HT-29 (cell line): ENCODE results near the gene TEDC2. TPM values are rescaled to one million over a fixed set of nuclear protein-coding genes. Genes with fewer than 3 reads are reported as not detected.
"Not testable (repeated sequence)": the region's sequence is repeated elsewhere in the genome, so short reads cannot be mapped to it uniquely, and the experiment has no call there.

Experiments
- DNase-seq: peaks from one replicate; pipeline ENCODE4 v3.0.0-alpha.2; 2015; ENCODE audit warnings: low spot score
- total RNA-seq: library from RNA; depleted of rRNA; stranded (reverse); fragments of >200 nt; shearing (Covaris generic); gene quantifications from 2 replicates; pipeline ENCODE4 v1.2.3, GENCODE V29; 2014

Gene TEDC2
- total RNA-seq, 1 experiment from 2014 or later: 53.8 TPM

DNA sequence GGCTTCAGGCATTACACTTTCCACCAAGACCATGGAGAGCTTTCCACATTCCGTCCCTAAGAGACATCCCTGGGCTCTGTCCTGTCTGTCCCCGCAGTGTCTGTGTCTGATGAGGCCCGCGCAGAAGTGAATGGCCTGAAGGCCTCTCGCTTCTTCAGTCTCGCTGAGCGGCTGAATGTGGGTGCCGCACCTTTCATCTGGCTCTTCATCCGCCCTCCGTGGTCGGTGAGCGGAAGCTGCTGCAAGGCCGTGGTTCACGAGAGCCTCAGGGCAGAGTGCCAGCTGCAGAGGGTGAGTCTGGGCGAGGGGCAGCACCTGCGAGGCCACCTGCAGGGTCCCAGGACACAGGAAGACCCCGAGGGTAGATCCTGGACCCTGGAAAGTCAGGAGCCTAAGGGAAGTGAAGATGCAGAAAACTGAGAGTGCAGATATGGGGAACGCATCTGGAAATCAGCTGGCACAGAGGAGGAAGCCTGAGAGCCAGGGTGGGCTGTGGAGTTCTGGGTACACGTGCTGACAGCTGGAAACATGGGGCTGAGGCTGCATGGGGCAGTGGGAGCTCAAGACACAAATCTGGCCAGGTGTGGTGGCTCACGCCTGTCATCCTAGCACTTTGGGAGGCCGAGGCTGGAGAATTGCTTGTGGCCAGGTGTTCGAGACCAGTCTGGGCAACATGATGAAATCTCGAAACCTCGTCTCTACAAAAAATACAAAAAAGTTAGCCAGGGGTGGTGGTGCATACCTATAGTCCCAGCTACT, 22.7 kb upstream of the TEDC2 start:
- DNase-seq: no peak

GRCh38 chr16:2438121-2438520, 21.8 kb upstream of the TEDC2 start:
- no peak for DNase-seq

DNA sequence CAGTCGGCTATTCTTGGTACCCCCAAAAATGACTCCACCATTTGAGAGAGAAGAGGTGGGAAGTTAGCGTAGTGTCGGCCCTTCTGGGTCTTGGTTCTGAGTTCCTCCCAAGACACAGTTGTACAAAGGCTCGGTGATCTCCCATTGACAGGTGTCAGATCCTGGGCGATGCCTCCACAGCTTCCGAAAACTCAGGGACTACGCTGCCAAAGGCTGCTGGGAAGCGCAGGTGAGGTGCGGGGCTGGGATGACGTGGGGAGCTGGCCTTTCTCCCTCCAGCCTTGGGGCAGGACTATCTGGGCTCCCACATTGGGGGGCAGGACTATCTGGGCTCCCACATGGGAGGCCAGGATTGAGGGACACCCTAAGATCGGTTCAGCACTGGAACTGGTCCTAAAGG, 20.3 kb upstream of the TEDC2 start:
- no peak for DNase-seq

GRCh38 chr16:2441143-2441804, 18.6 kb upstream of the TEDC2 start:
- DNase-seq: not testable (repeated sequence)

DNA sequence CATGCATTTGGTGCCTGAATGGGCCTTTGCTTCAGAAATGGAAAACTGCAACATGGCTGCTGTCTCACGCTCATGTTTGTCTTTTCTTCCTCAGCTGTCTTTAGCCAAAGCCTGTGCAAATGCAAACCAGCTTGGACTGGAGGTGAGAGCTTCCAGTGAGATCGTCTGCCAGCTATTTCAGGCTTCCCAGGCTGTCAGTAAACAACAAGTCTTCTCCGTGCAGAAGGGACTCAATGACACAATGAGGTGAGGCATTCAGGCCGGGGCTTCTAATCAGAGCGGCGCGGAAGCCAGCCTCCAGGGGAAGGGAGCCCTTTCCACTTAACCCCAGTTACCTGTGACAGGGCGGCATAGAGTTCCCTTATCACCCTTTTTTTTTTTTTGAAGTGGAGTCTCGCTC, 16.4 kb upstream of the TEDC2 start:
- DNase-seq: no peak

DNA sequence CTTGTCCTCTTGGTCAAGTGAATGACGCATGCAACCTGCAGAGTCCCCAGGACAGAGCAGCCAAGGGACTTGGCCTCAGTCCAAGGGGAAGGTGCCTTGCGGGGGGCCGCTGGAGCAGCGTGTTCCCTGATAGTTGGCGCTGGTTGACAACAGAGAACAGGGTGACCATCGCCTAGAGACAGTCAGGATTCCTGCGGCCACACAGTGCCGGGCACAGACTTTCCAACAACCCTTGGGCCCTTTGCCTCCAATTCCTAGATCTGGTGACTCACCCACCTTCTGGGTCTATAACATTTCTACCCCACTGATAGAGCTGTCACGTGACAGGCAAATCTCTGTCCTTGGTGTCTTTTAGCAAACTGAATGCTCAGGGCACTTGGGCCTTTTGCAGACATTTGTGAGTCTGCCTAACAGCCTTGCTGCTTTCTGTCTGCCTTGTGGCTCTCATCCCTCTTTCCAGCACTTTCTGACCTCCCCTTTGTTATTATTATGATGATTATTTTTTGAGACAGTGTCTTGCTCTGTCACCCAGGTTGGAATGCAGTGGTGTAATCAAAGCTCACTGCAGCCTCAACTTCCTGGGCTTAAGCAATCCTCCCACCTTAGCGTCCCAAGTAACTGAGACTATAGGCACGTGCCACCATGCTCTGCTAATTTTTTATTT, 11.9 kb upstream of the TEDC2 start:
- DNase-seq: no peak

DNA sequence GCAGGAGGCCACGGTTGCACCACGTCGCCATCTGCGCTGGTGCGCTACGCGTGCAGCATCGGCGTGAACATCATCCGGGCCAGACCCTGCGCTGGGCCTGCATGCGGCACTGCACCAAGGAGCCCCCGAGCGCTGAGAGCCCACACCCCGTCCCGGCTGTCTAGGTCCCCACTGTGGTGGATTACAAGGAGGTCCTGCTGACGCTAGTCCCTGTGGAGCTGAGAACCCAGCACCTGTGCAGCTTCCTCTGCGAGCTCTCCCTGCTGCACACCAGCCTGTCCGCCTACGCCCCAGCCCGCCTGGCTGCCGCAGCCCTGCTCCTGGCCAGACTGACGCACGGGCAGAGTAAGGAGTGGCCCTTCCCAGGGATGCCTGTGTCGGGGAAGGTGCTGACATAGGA, 10.8 kb upstream of the TEDC2 start:
- DNase-seq: no peak

- no peak for DNase-seq
Observed at GRCh38 chr16:2450535-2450934, 9.4 kb upstream of the TEDC2 start.

GRCh38 chr16:2450975-2451381, 8.9 kb upstream of the TEDC2 start:
- no peak for DNase-seq

DNA sequence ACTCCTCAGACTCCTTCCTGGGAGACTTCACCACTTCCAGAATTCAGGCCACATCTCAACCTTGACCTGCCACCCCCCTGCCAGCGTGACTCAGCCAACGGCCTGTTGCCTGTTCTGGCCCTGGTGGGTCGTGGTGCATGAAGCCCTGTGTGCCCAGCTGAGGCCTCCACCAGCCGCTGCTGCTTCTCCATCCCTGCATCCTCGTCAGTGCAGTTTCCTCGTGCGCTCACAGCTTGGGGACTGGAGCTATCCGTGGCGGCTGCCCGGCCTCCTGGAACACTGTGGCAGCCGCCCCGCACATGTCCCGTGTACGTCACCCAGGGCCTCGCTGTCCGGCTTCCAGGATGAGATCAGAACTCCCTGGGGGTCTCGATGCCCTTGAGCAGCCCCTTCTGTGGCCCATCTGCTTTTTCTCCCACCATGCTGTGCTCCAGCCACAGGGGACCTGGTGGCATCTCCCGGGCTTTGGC, 8.0 kb upstream of the TEDC2 start:
- DNase-seq: no peak

- no peak for DNase-seq
Observed at GRCh38 chr16:2452650-2453049, 7.3 kb upstream of the TEDC2 start.

DNA sequence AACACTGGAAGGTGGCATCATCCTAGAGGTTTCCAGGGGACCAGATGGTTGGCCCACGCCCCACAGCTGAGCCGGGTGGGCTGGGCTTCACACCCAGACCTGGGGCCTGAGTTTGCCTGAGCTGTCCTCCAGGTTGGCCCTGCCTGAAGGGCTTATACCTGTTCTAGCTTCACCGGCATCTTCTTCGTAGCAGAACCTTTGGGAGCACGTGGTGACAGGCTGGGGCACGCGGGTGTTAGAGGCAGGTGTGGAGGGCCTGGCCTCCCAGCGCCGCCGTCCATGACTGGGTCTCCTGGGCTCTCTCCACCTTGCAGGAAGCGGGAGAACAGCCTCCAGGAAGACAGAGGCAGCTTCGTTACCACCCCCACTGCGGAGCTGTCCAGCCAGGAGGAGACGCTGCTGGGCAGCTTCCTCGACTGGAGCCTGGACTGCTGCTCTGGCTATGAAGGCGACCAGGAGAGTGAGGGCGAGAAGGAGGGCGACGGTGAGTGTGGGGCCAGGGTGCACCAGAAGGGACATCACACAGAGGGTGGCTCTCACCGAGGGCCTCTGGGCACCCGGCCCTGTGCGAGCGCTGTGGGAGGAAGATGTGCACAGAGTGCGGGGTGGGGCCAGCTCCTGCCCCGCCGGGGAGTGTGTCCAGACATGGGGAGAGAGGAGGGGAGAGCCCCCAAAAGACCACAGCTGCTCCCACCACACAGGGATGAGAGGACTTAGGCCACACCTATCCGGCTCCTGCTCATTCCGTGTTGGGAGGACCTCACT, 4.6 kb upstream of the TEDC2 start:
- DNase-seq: no peak

DNA sequence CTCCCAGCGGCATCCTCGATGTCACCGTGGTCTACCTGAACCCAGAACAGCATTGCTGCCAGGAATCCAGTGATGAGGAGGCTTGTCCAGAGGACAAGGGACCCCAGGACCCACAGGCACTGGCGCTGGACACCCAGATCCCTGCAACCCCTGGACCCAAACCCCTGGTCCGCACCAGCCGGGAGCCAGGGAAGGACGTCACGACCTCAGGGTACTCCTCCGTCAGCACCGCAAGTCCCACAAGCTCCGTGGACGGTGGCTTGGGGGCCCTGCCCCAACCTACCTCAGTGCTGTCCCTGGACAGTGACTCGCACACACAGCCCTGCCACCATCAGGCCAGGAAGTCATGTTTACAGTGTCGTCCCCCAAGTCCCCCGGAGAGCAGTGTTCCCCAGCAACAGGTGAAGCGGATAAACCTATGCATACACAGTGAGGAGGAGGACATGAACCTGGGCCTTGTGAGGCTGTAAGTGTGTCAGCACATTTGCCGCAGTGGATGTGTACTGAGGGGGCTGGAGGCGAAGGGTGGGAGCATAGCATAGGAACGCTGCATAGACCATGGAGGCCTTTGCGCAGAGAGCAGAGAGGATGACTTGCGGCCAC, 3.3 kb upstream of the TEDC2 start:
- DNase-seq: no peak

GRCh38 chr16:2457267-2457666, 2.6 kb upstream of the TEDC2 start:
- no peak for DNase-seq

GRCh38 chr16:2457946-2458345, 2.0 kb upstream of the TEDC2 start:
- DNase-seq: no peak

DNA sequence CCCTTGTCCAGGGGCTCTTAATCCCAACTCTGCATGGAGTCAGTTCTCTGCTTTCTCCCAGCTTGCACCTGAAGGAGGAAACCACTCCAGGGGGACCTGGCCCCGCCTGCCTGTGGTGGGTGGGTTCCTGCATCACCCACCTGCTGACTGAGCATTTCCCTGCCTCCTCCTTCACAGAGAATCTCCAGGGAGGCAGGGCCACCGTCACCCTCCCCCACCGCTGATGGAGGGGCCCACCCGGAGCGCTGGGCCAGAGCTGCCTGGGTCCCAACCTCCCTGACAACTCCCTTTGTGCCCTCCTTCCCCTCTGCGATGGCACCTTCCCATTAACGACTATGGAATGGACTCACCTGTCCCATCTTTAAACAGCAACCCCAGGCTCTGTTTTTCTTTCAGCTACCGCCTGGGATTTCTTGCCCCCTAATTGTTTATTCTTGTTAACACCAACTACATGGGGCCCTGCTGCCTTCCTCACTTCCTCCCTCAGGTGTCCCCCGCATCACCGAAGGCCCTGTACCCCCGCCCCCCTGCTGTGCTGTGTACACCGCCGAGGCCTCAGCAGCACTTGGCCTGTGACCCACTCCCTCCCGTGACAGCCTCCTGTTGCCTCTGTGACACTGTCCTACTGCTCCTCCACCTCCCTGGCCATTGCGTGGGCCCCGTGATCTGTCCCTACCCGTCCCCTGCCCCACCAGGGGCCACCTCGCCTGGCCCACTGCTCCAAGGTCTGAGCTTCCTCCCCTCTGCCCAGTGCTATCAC, 842 bp upstream of the TEDC2 start:
- DNase-seq: peak; percentile 31

DNA sequence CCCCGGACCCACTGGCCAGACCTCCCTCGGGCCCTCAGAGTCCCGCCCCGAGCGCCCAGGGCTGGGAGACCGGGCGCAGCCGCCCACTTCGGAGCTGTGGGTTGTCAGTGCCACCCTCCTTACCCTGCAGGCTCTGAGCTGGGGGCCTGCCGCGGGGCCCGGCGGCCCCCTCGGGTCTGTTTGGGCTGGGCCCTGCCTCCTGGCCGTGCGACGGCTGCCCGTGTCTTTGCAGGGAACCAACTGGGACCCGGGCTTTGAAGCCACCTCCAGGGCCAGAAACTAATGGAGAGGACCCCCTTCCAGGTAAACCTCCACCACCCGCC, 443 bp downstream of the TEDC2 start:
- DNase-seq: no peak

GRCh38 chr16:2460916-2461315, 1.0 kb downstream of the TEDC2 start:
- DNase-seq: no peak

DNA sequence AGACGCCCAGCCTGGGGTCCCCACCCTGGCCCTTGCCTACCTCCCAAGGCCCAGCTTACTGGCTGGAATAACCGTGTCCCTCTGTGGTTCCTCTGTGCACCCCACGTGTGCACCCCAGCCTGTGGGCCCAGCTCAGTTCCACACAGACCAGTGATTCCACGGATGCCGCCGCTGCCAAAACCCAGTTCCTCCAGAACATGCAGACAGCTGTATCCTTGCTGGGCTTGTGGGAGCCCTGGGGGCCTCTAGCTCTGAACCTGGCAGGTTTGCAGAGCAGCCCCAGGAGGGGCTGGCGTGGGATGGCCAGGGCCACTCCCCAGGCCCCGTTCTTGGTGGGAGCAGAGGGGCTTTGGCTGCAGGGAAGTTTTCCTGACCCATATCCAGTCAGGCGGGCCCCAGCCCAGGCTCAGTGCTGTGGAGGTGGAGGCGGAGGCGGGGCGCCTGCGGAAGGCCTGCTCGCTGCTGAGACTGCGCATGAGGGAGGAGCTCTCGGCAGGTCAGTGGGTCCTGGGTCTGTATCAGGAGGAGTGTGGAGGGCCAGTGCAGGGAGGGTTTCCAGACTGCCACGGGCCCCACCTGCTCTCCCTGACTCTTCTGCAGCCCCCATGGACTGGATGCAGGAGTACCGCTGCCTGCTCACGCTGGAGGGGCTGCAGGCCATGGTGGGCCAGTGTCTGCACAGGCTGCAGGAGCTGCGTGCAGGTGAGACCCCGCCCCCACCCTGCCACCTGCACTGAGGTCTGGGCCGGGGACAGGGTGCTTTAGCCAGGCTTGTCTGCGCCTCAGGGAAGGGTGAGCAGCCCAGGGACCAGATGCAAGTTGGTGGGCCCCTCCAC, 2.3 kb downstream of the TEDC2 start:
- no peak for DNase-seq

DNA sequence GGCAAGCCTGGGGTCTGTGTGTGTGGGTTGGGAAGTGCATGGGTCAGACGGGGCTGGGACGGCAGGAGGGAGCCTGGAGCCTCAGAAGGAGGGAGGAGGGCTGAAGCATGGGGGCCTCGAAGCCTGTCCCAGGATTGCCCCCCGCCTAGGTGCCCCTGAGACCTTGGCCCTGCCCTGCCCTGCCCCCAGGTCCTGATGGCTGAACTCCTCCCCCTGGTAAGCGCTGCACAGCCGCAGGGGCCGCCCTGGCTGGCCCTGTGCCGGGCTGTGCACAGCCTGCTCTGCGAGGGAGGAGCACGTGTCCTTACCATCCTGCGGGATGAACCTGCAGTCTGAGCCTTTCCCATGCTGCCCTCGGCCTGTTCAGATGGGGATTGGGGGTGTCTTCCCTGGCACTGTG, 4.4 kb downstream of the TEDC2 start:
- no peak for DNase-seq
